ENCODE measurements around the gene KLC1. TPM values are rescaled to one million over a fixed set of nuclear protein-coding genes. Genes with fewer than 3 reads are reported as not detected.

KLC1 gene
- total and polyA plus RNA-seq, 10 of the 15 experiments (the other 5 are each of a cell fraction or from before 2014, with no cell fraction given), result 5.5 to 137 (median 76.1) TPM

DNA sequence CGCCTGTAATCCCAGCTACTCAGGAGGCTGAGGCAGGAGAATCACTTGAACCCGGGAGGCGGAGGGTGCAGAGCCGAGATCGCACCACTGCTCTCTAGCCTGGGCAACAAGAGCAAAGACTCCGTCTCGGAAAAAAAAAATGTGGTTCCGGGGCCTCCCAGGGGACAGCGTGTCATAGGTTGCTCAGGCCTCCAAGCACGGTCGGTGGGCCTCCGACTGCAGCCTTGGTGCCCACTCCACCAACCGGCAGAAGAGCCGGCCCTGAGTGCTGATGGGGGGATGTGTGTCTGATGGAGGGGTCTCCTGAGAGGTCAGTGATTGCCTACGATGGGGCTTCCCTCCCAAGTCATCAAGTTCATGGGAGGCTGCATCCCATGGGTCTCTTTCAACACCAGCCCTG is 102.5 kb downstream of the KLC1 start:
- Histone ChIP-seq H3K9me3 (replicated peaks; ENCODE audit: control insufficient read depth, insufficient read depth, low read length) (no peaks in the 10 kb centered on the region), H3K4me2 (ENCODE audit: control insufficient read depth, insufficient read depth) (no peak overlapping the region), H3K27ac (ENCODE audit: control insufficient read depth, insufficient read depth) (no peak overlapping the region), H3K36me3 (ENCODE audit: control insufficient read depth in 2 of 2, insufficient read depth in 2 of 2, low read length in 1 of 2) (peaks cover 3 to 13% of the 10 kb centered on the region in 2 experiments; a peak in 3 of 4 replicates), H2AFZ (ENCODE audit: control insufficient read depth, low read depth, low read length) (no peak overlapping the region), H3K4me3 (no peak overlapping the region), H3K4me1 (ENCODE audit: control insufficient read depth, insufficient read depth, low read length) (no peaks in the 10 kb centered on the region), H3K27me3 (replicated peaks in 1 of 2; ENCODE audit: control insufficient read depth in 2 of 2, insufficient read depth in 2 of 2, low read length in 1 of 2) (no peaks in the 10 kb centered on the region), H3K79me2 (ENCODE audit: control insufficient read depth, insufficient read depth, low read length) (no peaks in the 10 kb centered on the region), H4K20me1 (ENCODE audit: control insufficient read depth, insufficient read depth) (no peaks in the 10 kb centered on the region), H3K9ac (ENCODE audit: control insufficient read depth, insufficient read depth, low read length) (no peak overlapping the region)
- ATAC-seq (no peak), DNase-seq (ENCODE audit: low read depth, low spot score) (no peak), FAIRE-seq (no peak)
- RAD21 ChIA-PET (ENCODE audit: unreplicated experiment), result no interaction called here
- WGBS (ENCODE audit: insufficient coverage, insufficient replicate concordance, low lambda C conversion rate, missing lambda C conversion rate), result 93% methylated on average over 15 of the region's 15 CpGs
- in situ Hi-C loops (cut with MboI), result no loop called here
- intact Hi-C loops (cut with micrococcal nuclease; ENCODE audit: unreplicated experiment), result no loop called here
- SMC1A ChIA-PET (ENCODE audit: uncharacterized antibody, unreplicated experiment), result interaction anchor here (0.6 kb wide), 1 partner anchor 16 kb away, joined by 3 read pairs; the partner anchor contains the start of gene XRCC3
- BruUV-seq (replicated peaks), result no TSS peak
- CTCF ChIA-PET, result interaction anchor here (0.7 kb wide), 1 partner anchor 95 kb away, joined by 3 read pairs; no protein-coding TSS in a partner anchor
- POLR2A ChIA-PET, result no interaction called here
- TF ChIP-seq TCF7 (IDR thresholded peaks at IDR 0.05; ENCODE audit: borderline replicate concordance) (no peak), RCOR1 (conservative IDR thresholded peaks at IDR 0.05; ENCODE audit: low read depth, low read length) (no peak), SMAD5 (IDR thresholded peaks at IDR 0.05; ENCODE audit: low read depth) (no peak), MTA3 (IDR thresholded peaks at IDR 0.05; ENCODE audit: borderline replicate concordance, low read length) (no peak), POLR2AphosphoS2 (IDR thresholded peaks at IDR 0.05; ENCODE audit: low read depth, low read length) (no peak), ZNF274 (IDR thresholded peaks at IDR 0.05; ENCODE audit: insufficient read depth, insufficient read length) (no peak), ASH2L (IDR thresholded peaks at IDR 0.05; ENCODE audit: borderline replicate concordance, low read depth) (no peak)
- TF ChIP-seq, protein P1, sequence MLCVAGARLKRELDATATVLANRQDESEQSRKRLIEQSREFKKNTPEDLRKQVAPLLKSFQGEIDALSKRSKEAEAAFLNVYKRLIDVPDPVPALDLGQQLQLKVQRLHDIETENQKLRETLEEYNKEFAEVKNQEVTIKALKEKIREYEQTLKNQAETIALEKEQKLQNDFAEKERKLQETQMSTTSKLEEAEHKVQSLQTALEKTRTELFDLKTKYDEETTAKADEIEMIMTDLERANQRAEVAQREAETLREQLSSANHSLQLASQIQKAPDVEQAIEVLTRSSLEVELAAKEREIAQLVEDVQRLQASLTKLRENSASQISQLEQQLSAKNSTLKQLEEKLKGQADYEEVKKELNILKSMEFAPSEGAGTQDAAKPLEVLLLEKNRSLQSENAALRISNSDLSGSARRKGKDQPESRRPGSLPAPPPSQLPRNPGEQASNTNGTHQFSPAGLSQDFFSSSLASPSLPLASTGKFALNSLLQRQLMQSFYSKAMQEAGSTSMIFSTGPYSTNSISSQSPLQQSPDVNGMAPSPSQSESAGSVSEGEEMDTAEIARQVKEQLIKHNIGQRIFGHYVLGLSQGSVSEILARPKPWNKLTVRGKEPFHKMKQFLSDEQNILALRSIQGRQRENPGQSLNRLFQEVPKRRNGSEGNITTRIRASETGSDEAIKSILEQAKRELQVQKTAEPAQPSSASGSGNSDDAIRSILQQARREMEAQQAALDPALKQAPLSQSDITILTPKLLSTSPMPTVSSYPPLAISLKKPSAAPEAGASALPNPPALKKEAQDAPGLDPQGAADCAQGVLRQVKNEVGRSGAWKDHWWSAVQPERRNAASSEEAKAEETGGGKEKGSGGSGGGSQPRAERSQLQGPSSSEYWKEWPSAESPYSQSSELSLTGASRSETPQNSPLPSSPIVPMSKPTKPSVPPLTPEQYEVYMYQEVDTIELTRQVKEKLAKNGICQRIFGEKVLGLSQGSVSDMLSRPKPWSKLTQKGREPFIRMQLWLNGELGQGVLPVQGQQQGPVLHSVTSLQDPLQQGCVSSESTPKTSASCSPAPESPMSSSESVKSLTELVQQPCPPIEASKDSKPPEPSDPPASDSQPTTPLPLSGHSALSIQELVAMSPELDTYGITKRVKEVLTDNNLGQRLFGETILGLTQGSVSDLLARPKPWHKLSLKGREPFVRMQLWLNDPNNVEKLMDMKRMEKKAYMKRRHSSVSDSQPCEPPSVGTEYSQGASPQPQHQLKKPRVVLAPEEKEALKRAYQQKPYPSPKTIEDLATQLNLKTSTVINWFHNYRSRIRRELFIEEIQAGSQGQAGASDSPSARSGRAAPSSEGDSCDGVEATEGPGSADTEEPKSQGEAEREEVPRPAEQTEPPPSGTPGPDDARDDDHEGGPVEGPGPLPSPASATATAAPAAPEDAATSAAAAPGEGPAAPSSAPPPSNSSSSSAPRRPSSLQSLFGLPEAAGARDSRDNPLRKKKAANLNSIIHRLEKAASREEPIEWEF (IDR thresholded peaks at IDR 0.05; ENCODE audit: insufficient replicate concordance, low read depth, low read length), result no peak
- TF ChIP-seq, protein P2, sequence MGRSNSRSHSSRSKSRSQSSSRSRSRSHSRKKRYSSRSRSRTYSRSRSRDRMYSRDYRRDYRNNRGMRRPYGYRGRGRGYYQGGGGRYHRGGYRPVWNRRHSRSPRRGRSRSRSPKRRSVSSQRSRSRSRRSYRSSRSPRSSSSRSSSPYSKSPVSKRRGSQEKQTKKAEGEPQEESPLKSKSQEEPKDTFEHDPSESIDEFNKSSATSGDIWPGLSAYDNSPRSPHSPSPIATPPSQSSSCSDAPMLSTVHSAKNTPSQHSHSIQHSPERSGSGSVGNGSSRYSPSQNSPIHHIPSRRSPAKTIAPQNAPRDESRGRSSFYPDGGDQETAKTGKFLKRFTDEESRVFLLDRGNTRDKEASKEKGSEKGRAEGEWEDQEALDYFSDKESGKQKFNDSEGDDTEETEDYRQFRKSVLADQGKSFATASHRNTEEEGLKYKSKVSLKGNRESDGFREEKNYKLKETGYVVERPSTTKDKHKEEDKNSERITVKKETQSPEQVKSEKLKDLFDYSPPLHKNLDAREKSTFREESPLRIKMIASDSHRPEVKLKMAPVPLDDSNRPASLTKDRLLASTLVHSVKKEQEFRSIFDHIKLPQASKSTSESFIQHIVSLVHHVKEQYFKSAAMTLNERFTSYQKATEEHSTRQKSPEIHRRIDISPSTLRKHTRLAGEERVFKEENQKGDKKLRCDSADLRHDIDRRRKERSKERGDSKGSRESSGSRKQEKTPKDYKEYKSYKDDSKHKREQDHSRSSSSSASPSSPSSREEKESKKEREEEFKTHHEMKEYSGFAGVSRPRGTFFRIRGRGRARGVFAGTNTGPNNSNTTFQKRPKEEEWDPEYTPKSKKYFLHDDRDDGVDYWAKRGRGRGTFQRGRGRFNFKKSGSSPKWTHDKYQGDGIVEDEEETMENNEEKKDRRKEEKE (IDR thresholded peaks at IDR 0.05), result no peak
- TF ChIP-seq, protein P3, sequence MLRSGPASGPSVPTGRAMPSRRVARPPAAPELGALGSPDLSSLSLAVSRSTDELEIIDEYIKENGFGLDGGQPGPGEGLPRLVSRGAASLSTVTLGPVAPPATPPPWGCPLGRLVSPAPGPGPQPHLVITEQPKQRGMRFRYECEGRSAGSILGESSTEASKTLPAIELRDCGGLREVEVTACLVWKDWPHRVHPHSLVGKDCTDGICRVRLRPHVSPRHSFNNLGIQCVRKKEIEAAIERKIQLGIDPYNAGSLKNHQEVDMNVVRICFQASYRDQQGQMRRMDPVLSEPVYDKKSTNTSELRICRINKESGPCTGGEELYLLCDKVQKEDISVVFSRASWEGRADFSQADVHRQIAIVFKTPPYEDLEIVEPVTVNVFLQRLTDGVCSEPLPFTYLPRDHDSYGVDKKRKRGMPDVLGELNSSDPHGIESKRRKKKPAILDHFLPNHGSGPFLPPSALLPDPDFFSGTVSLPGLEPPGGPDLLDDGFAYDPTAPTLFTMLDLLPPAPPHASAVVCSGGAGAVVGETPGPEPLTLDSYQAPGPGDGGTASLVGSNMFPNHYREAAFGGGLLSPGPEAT (IDR thresholded peaks at IDR 0.05; ENCODE audit: low read depth), result no peak

Measured in GM12878 (cell line).